GM12891 (cell line): ENCODE results near the gene ACER3.

Experiments
- POLR2A ChIP-seq: IDR thresholded peaks from 2 replicates; pipeline ENCODE4 v1.6.1; 2011; ENCODE audit warnings: low read depth, low read length, control low read depth
- POLR2AphosphoS5 ChIP-seq: IDR thresholded peaks from 2 replicates; pipeline ENCODE4 v1.6.1; 2011; ENCODE audit warnings: low read depth, low read length, control low read depth

DNA sequence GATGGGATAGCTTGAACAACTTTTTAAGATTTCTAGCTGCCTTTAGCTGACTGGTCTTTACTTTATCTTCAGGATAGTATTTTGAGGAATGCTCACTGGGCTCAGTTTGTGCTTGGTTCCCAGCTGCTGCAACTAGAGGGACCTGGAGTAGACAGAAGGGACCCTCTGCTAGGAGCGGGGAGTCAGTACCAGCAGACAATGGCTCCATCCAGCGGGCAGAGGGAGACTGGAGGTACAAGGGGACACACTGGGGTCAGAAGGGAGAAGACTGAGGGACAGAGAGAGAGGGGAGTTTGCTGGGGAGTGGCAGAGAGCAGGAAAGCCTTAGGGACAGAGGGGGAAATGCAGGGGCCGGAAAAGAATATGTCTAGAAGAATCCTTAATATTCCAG, 22.0 kb upstream of the ACER3 start:
- TF ChIP-seq POLR2A: no peak
- no peak for TF ChIP-seq POLR2AphosphoS5
